HG03280 (cell line): Measurements from ENCODE around the gene ZYG11A.
"Not testable (repeated sequence)": the region's sequence is repeated elsewhere in the genome, so short reads cannot be mapped to it uniquely, and the experiment has no call there.

Experiments used
- ATAC-seq: cut with Tn5 transposase; IDR thresholded peaks from one replicate; pipeline ENCODE4 v1.9.1; 2021; ENCODE audit warnings: mild to moderate bottlenecking, moderate library complexity; ENCODE audit not compliant: unreplicated experiment

The ZYG11A gene

DNA sequence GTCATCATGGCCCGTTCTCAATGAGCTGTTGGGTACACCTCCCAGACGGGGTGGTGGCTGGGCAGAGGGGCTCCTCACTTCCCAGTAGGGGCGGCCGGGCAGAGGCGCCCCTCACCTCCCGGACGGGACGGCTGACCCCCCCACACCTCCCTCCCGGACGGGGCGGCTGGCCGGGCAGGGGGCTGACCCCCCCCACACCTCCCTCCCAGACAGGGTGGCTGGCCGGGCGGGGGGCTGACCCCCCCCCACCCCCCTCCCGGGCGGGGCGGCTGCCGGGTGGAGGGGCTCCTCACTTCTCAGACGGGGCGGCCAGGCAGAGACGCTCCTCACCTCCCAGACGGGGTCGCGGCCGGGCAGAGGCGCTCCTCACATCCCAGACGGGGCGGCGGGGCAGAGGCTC, 27.2 kb downstream of the ZYG11A start:
- ATAC-seq = not testable (repeated sequence)

DNA sequence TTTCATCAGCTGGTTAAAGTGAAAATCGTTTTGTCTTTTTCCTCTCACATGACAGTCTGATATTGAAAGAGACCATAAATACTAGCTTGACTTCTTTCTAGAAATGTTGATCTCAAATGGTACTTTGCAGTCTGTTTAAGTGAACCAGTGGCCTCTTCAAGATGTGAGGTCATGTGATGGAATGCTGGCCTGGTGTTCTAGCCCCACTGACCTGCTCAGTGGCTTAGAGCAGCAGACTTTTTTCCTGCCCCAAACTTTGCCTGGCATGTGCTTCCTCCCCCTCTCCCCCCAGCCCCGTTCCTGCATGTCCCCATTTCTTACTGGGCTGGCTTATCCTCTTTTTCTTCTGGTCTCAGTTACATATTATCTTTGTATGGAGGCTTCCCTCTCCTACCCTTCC, 34.3 kb downstream of the ZYG11A start:
- ATAC-seq = no peak

DNA sequence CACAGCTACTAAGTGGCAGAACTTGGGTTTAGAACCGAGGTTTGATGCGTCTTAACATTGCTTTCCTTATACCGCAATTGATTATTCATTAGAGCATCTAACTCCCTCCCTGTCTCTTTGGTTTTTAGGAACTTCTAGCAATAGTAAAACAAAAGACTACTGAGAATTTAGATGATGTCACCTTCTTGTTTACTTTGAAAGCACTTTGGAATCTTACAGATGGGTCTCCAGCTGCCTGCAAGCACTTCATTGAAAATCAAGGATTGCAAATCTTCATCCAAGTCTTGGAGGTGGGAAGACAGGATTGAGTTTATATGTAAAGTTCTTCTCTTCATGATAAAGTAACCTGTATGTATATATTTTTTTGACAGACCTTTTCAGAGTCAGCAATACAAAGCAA, 35.0 kb downstream of the ZYG11A start:
- ATAC-seq = no peak

DNA sequence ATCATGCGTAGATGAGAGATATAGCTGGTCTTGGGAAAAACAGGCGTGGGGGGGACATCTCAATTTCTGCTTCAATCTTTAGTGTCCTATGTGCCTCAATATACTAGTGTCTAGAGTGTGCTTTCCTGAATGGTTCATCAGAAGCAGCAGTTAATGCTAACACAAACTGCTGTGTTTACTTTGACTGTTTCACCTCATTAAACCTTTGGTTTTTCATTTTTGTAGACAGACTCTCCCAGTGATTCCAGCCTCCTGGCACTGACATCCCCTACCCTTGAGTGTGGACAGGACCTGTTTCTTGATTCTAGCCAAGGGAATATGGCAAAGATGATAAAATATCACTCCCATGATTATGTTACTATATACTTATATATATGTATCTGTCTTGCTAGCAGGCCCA, 37.6 kb downstream of the ZYG11A start:
- no peak for ATAC-seq

DNA sequence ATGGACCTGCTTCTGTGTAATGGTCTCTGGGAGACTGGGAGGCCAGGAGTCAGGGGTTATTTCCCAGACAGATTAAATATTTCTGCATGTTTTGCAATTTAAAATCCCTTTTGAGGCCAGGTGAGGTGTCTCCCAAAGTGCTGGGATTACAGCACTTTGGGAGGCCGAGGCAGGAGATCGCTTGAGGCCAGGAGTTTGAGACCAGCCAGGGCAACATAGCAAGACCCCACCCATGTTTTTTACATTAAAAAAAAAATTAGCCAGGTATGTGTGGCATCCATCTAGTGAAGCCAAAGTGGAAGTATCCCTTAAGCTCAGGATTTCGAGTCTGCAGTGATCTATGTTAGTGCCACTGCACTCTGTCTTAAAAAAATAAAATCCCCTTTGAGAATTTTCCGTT, 44.9 kb downstream of the ZYG11A start:
- ATAC-seq = no peak

DNA sequence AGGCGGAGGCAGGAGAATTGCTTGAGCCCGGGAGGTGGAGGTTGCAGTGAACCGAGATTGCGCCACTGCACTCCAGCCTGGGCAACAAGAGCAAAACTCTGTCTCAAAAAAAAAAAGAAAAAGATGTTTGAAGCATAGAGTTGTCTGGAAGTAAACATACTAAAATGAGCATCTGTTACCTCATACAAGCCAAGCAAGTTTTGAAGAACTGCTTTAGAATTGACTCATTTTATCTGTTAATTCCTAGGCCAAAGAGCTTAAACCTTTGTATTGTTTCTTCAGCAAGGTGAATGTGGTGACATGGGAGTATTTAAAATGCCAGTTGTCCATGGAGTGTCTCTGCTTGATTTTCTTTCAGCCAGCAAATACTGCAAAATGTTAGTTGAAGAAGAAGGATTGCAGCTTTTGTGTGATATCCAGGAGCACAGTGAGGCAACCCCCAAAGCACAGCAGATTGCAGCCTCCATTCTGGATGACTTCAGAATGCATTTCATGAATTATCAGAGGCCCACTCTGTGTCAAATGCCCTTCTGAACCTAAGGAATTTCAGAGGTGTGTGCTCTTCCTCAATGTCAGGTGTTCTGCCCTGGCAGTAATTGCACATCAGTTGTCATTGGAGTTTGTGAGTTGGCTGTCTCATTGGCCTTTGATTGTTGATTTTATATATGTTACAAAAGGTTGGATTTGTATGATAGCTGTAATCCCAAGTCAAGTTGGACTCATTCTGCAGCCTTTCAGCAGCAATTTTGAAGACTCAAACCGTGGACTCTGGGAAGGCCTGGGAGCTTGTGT, 50.1 kb downstream of the ZYG11A start:
- ATAC-seq = no peak

DNA sequence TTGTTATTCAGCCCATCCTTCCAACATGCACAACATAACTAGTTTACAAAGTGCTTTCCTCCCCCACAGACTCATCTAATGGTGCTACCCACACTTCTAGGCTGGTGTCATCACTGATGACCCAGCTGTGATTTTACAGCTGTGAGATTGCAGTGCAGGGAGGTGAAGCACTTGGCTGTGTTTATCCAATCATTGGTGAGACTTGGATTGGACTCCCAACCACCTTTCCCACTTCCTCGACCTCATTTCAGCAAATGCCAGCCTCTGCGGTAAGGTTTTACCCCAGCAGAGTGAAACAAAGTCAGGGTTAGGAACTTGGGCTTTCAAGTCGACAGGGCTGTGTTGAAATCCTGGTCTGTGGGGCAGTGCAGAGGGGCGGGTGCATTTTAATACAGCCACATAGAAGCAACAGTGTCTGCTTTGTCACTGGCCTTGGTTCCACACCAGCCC, 56.9 kb downstream of the ZYG11A start:
- ATAC-seq = no peak

DNA sequence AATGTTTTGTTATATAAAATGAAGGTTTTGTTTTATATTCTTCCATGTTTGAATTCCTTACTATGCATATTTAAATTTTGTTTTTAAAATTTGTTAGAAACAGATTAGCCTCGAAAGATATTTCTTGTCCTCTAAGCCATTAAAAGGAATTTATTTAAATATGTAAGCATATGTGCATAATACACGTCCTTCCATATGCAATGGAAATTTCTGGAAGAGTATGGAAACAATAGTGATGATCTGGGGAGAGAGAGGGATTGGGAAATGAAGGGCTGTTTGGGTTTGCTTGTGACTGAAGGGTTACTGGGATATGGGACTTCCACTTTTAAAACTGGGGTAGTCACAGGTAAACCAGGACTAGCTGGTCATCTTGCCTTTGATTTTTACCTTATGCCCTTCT, 57.8 kb downstream of the ZYG11A start:
- no peak for ATAC-seq

DNA sequence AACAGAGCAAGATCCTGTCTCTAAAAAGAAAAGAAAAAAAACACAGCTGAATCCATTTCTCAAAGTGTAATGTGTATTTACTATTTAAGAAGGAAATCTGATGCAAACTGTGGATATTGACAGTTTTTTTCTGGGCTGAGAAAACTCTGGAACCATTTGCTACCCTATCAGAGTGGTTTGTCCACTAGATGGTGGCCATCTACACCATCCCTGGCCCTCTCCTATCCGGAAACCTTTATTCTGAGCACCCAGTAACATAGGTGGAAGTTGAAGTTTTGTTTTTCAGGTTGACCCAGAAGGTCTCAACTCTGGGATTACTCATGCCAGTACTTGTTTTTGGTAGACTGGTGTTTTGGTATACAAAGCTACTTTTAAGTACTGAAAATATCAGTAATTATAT, 58.8 kb downstream of the ZYG11A start:
- no peak for ATAC-seq

DNA sequence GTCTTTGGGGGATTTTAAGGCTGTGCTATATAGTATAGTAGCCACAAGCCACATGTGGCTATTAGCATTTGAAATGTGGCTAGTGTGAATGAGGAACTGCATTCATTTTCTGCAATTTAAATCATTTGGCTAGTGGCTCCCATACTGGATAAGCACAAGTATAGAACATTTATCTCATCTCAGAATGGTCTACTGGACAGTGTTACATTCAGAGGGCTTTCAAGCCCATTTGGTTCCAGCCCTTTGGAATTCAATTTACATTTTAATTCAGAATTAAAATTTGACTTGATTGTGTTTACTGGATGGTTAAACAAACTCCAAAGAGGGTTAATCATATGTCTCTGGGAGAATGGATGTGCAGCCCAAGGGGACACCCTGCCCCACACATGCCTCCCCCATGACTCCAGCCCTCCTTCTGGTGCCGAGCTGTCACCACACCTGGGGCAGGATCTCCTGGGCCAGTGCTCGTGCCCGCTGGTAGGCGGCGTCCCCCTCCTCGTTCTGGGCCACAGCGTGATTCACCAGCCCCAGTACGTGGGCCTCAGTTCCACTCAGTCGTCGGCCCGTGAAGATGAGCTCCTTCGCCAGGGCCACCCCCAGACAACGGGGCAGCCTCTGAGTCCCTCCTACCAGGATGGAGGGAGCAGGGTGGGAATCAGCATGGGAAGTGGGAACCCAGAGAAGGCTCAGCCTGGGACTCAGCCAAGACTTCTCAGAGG, 61.8 kb downstream of the ZYG11A start:
- no peak for ATAC-seq

DNA sequence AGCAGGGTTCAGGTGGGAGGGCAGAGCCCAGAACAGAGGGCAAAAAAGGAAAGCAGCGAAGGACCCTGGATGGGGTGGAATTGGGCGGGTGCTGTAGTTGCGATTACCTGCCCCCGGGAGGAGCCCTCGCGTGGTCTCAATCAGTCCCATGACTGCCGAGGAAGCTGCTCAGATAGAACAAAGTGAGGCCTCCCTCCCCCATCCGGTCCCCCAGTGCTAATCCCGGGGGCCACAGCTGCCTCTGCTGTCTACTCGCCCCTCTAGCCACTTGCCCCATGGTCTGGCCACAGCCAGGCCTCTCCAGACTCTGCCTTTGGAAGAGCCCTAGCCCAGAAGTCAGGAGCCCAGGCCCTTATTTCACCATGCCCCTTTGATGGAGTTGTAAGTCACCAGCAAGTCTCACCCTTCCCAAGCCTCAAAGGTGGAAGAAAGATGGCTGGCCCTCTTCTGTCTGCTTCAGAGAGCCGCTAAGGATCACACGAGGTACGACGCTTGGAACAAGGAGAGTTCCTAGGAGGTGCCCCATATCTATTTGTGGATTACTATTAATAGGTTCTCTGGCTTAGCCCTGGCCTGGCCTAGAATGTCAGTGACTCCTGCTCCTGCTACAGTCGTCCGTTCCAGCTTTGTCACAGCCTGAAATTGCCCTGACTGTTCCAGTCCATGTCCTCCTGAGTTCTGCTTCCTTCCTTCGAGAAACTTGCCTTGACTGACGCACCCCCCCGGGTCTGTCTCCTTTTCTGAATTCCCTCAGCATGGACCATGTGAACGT, 62.6 kb downstream of the ZYG11A start:
- no peak for ATAC-seq

DNA sequence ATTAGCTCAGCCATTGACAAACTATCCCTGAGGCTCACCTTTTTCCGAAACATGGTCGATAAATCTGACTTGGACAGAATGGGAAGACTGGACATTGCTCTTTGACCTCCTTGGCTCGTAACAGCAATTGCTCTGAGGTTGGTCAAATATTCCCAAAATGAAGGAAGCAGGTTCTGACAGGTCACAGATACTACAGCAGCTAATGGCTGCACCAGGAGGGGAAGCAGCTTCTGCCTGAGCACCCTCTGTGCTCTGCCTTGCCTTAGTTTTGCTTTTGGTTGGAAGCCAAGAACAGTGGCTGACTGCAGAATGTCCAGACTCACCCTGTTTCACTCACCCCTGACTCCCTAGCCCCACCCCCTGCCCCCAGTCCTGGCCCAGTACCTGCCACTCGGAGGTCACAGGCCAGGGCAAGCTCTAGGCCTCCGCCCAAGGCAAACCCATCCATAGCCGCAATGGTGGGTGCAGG, 63.6 kb downstream of the ZYG11A start:
- no peak for ATAC-seq

DNA sequence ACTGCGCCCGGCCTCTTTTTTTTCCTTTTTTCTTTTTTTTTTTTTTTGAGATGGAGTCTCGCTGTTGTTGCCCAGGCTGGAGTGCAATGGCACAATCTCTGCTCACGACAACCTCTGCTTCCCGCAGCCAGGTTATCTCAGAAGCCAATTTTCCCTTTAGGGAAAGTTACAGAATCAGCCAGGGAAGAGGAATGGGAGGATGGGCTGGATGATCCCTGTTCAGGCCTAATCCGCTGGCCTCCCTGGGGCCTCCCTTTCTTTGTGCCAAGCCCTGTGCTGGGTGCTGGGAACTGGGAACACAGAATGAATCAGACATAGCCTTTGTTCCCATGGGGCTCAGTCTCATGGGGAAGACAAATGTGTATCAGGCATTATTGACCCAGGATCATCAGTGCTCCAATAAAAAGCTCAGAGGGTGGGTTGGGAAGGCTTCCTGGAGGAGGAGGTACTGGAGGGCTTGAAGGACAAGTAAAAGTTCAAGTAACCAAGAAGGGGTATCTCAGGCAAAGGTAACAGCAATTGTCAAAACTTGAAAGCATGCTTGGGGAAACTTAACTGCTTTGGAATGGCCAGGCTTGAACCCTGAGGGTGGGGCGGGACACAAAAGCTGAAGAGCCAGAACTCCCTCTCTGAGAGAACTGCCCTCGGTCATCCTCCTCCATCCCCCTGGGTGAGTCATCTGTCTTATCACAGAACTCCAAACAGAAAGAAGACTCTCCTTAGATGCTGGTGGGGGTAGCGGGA, 64.7 kb downstream of the ZYG11A start:
- ATAC-seq = no peak

DNA sequence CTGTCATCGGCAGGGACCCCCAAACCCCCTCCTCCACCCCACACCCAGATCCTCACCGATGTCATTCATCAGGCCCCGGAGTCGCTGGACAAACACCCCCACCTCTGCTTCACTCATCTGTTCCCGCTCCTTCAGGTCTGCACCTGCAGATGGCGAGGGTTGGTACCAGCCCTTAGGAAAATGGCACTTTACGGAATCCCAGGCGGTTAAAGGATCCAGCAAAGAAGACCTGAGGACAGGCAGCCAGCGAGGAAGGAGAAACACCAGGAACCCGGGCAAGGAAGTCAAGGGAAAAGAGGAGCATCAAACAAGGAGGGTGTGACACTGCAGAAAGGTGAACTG, 65.2 kb downstream of the ZYG11A start:
- no peak for ATAC-seq

DNA sequence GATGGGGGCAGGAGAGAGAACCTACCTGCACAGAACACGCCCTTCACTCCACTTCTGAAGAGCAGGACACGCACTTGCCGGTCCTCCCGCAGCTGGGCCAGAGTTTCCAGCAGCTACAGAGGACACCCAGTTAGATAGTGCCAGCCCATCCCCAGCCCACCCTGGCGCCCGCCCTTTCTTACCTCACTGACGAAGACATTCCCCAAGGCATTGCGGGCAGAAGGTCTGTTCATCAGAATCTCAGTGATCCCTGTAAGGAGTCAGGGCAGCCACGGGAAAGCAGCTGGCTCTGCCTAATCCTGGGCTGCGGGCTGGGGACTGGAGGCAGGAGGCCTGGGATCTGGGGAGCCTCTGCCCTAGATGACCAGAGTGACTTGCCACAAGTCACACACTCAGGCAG, 69.0 kb downstream of the ZYG11A start:
- no peak for ATAC-seq

DNA sequence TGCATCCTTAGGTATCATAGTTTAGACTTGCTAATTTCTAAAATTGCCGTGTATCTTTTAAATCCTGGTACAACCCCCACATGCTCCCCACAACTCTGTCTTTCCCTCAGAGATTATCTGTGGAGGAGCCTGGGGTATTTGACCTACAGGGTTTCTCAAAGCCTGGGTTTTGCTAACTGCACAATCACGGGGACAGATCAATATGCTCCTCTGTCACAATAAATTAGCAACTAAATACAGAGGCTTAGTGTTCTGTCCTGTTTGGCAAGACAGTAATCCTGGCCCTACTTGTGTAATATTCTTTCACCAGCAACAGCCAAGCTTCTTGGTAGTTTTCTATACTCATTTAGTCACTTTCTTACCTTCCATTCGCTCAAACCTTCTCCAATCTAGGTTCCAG, 70.5 kb downstream of the ZYG11A start:
- no peak for ATAC-seq

DNA sequence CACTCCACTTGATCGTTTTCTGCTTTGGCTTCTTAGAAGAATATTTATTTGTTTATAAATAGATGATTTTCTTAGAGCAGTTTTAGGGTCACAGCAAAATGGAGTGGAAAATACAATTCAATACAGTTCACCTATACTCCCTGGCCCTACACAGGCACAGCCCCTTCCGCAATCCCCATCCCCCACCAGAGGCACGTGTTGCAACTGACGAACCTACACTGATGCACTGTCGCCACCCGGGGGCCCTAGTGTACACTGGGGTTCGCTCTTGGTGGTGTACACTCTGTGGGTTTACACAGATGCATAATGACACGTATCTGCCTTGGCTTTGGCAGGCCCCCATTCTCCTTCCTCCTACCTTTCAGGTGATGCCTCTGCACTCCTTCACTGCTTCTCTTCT, 71.0 kb downstream of the ZYG11A start:
- ATAC-seq = no peak

DNA sequence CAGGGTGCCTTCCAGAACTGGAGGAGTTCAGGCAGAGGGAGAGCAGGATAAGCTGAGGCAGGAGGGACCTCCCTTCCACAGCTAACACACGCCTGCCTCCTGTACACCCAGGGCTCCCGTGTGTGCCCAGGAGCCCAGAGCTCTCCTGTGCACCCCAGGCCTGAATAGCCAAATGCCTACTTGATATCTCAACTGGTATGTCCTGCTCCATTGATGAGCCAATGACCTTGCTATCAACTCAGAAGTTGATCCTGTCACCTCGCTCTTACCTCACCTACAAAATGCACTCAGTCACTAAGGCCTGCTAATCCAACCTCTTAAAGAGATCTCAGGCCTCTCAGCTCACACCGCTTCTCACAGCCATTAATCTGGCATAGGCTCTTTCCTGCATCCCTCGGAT, 71.9 kb downstream of the ZYG11A start:
- ATAC-seq = no peak

DNA sequence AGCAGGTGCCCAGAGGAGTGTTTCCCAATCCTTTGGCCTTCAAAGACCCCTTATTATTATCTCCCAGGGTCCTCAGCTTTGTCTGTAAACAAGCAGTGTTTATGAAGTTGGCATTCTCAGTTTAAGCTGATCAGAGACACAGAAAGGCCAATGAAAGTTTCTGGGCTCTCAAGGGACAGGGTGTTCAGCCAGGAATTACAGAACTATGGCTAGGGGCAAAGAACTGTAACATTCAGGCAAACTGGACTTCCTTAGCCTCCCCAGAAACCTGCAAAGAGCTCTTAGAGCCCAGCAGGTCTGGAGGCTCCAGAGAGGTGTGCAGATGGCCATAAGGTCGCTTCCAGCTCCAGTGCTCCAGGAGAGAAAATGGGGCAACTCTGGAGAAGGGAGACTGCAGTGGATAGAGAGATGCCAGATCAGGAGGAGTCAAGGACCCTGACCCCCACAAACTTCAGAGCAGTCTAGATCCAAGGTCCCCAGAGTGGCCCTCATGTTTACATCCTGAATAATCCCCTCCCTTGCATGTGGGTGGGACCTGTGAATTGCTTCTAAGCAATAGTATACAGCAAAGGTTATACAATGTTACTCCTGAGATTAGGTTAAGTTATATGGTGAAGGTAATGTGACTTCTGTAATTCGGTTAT, 72.8 kb downstream of the ZYG11A start:
- no peak for ATAC-seq

DNA sequence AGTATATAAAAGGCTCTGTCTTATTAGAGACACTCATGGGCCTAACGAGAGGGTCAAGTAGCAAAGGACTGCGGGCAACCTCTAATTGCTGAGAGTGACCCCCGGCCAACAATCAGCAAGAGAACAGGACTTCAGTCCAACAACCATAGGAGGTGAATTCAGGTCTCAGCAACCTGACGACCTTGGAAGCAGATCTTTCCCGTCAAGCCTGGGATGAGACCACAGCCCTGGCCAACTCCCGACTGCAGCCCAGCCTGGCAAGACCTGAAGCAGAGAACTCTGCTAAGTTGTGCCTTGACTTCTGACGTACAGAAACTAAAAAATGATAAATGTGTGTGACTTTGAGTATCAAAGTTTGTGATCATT, 73.3 kb downstream of the ZYG11A start:
- no peak for ATAC-seq
